ENCODE results near the gene ULBP3.
A peak's percentile ranks its signal among the peaks of the same experiment; 100 is the strongest.

The ULBP3 gene

DNA sequence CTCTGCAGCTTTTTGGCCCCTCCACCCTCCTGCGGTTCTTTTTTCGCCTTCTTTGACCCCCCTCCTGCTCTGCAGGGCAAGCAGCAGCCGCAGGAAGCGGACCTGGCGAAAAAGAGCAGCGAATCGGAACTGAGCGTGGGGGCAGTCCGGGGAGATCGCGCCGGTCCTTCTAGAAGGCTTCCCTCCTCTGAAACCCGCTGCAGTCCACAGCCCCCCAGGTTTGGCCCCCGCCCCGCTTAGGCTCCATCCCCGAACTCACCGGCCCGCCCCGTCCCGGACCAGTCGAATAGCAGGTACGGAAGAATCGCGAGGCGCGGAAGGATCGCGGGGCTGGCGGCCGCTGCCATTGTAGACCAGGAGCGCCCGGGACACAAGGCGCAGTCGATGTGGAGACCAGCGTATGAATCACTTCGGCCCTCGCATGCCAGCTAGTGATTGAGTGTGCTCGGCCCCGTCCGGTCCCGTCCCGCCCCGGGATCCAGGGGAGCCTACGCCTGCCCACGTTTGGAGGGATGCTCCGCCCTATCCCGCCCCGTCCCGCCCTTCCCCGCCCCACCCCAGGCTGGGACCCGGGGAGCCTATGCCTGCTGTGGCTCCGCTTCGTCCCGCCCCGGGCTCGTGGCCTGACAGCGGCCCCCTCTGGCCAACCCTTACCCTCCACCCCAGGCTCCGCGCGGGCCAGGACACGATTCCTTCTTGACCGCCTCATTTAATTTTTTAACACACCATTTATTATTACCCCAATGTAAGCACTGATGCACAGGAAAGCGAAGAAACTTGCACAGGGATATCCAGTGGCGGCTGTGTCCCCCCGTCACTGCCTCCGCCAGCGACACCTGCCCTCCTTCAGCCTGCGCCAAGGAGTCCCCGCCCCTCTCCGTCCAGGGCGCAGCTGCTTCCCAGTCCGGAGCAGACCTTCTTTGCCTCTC is at the start of gene ULBP3:
Gene ULBP3, minus strand, starts transcription at position 402 of the 929 bp plus-strand sequence. Its CDS starts 55 bp downstream, at position 347.
- TF ChIP-seq, protein P1, sequence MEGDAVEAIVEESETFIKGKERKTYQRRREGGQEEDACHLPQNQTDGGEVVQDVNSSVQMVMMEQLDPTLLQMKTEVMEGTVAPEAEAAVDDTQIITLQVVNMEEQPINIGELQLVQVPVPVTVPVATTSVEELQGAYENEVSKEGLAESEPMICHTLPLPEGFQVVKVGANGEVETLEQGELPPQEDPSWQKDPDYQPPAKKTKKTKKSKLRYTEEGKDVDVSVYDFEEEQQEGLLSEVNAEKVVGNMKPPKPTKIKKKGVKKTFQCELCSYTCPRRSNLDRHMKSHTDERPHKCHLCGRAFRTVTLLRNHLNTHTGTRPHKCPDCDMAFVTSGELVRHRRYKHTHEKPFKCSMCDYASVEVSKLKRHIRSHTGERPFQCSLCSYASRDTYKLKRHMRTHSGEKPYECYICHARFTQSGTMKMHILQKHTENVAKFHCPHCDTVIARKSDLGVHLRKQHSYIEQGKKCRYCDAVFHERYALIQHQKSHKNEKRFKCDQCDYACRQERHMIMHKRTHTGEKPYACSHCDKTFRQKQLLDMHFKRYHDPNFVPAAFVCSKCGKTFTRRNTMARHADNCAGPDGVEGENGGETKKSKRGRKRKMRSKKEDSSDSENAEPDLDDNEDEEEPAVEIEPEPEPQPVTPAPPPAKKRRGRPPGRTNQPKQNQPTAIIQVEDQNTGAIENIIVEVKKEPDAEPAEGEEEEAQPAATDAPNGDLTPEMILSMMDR (IDR thresholded peaks at IDR 0.05; ENCODE audit: low read length) = peak; percentile 66; the same call in 1 of the 2 replicates
- no peak for TF ChIP-seq EZH2 (IDR thresholded peaks at IDR 0.05; ENCODE audit: borderline replicate concordance, low read length)
- Histone ChIP-seq H3K9me3 (ENCODE audit: low read length) (no peaks in the 10 kb centered on the region), H3K36me3 (ENCODE audit: insufficient read depth, low read length) (no peaks in the 10 kb centered on the region; the same call in 1 of the 2 replicates), H3K4me2 (ENCODE audit: low read length) (peak within 1 kb of the TSS; percentile 73), H3K9me2 (ENCODE audit: low read depth, low read length) (no peaks in the 10 kb centered on the region), H3K4me3 (ENCODE audit: low read depth, low read length, poor library complexity, severe bottlenecking) (peak within 1 kb of the TSS; percentile 72), H4K20me1 (ENCODE audit: insufficient read depth, low read length) (no peaks in the 10 kb centered on the region), H3K9ac (ENCODE audit: low read length) (peak within 1 kb of the TSS; percentile 68), H3K27me3 (ENCODE audit: insufficient read depth, low read length) (no peaks in the 10 kb centered on the region), H3K27ac (ENCODE audit: low read depth, low read length, poor library complexity, severe bottlenecking) (no peak within 1 kb of the TSS), H3K79me2 (ENCODE audit: insufficient read depth, low read length) (no peaks in the 10 kb centered on the region), H3K4me1 (ENCODE audit: insufficient read depth, low read length, severe bottlenecking) (peaks cover 6% of the 10 kb centered on the region), H3F3A (ENCODE audit: insufficient read depth, low read length) (no peaks in the 10 kb centered on the region), H2AFZ (ENCODE audit: low read length) (0 out of 2 replicates have a peak within 1 kb of the TSS, but pooled peaks have one; percentile 1)

DNA sequence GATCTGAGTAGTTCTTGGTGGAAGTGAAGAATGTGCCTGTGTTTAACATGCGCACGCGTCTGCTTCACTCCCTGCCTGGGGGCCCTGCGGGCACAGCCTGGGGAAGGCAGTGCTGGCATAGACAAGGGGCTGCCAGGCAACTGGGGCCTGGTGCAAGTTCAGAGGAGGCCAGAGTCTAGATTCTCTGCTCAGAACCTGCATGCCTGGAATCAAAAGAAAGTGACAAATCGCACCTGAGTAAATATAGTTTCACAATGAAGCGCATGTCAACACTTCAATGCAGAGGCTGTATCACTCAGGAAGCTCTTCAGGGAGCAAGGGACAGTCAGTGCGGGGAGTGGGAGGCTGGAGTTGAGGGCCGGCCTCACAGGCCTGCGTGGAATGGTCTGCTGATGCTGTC is 49.7 kb upstream of the ULBP3 start:
- Histone ChIP-seq H4K20me1 (ENCODE audit: insufficient read depth, low read length) (no peaks in the 10 kb centered on the region), H3K9me3 (ENCODE audit: low read length) (no peaks in the 10 kb centered on the region), H3K27me3 (ENCODE audit: insufficient read depth, low read length) (no peaks in the 10 kb centered on the region), H3K79me2 (ENCODE audit: insufficient read depth, low read length) (no peaks in the 10 kb centered on the region), H3K36me3 (ENCODE audit: insufficient read depth, low read length) (no peaks in the 10 kb centered on the region), H3K4me1 (ENCODE audit: insufficient read depth, low read length, severe bottlenecking) (no peaks in the 10 kb centered on the region), H3K27ac (ENCODE audit: low read depth, low read length, poor library complexity, severe bottlenecking) (no peak overlapping the region), H3K9me2 (ENCODE audit: low read depth, low read length) (no peaks in the 10 kb centered on the region), H3F3A (ENCODE audit: insufficient read depth, low read length) (no peaks in the 10 kb centered on the region), H3K9ac (ENCODE audit: low read length) (no peak overlapping the region), H3K4me3 (ENCODE audit: low read depth, low read length, poor library complexity, severe bottlenecking) (no peak overlapping the region), H2AFZ (ENCODE audit: low read length) (no peak overlapping the region), H3K4me2 (ENCODE audit: low read length) (no peak overlapping the region)
- TF ChIP-seq, protein P1 (IDR thresholded peaks at IDR 0.05; ENCODE audit: low read length) = no peak
- TF ChIP-seq EZH2 (IDR thresholded peaks at IDR 0.05; ENCODE audit: borderline replicate concordance, low read length) = no peak

DNA sequence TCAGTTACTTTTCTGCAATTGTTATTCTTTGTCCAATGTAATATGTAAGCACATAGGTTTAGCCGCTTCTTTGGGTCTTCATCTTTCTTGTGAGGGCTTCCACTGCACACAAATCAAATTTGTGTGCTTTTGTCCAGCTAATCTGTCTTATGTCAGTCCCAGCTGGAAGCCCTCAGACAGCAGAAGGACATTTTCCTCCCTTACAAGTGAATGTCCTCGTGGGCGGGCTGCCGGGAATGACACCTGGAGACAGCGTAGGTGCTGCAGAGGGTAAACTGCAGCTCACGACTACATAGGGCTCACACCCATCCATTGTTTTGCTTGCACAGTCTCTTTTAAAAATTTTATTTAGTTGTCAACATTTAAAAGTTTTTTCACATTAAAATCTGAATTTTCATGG is 49.3 kb upstream of the ULBP3 start:
- H2AFZ ChIP-seq (ENCODE audit: low read length) = no peak overlapping the region
- H3K27ac ChIP-seq (ENCODE audit: low read depth, low read length, poor library complexity, severe bottlenecking) = no peak overlapping the region
- TF ChIP-seq EZH2 (IDR thresholded peaks at IDR 0.05; ENCODE audit: borderline replicate concordance, low read length) = no peak
- TF ChIP-seq, protein P1 (IDR thresholded peaks at IDR 0.05; ENCODE audit: low read length) = no peak
- no peaks in the 10 kb centered on the region for H3K4me1 ChIP-seq (ENCODE audit: insufficient read depth, low read length, severe bottlenecking)
- no peaks in the 10 kb centered on the region for H3F3A ChIP-seq (ENCODE audit: insufficient read depth, low read length)
- no peaks in the 10 kb centered on the region for H3K9me3 ChIP-seq (ENCODE audit: low read length)
- H3K9me2 ChIP-seq (ENCODE audit: low read depth, low read length) = no peaks in the 10 kb centered on the region
- no peak overlapping the region for H3K4me3 ChIP-seq (ENCODE audit: low read depth, low read length, poor library complexity, severe bottlenecking)
- H4K20me1 ChIP-seq (ENCODE audit: insufficient read depth, low read length) = no peaks in the 10 kb centered on the region
- H3K4me2 ChIP-seq (ENCODE audit: low read length) = no peak overlapping the region
- H3K27me3 ChIP-seq (ENCODE audit: insufficient read depth, low read length) = no peaks in the 10 kb centered on the region
- no peaks in the 10 kb centered on the region for H3K36me3 ChIP-seq (ENCODE audit: insufficient read depth, low read length)
- no peaks in the 10 kb centered on the region for H3K79me2 ChIP-seq (ENCODE audit: insufficient read depth, low read length)
- H3K9ac ChIP-seq (ENCODE audit: low read length) = no peak overlapping the region
